HPDE6-E6E7 (cell line): ENCODE measurements around the gene PLIN4.
"Not testable (repeated sequence)": the region's sequence is repeated elsewhere in the genome, so short reads cannot be mapped to it uniquely, and the experiment has no call there.

ENCODE experiments used
- DNase-seq: peaks from one replicate; pipeline ENCODE4 v3.0.0; 2011; ENCODE audit warnings: missing footprints; ENCODE audit errors: extremely low spot score

Gene PLIN4, protein sequence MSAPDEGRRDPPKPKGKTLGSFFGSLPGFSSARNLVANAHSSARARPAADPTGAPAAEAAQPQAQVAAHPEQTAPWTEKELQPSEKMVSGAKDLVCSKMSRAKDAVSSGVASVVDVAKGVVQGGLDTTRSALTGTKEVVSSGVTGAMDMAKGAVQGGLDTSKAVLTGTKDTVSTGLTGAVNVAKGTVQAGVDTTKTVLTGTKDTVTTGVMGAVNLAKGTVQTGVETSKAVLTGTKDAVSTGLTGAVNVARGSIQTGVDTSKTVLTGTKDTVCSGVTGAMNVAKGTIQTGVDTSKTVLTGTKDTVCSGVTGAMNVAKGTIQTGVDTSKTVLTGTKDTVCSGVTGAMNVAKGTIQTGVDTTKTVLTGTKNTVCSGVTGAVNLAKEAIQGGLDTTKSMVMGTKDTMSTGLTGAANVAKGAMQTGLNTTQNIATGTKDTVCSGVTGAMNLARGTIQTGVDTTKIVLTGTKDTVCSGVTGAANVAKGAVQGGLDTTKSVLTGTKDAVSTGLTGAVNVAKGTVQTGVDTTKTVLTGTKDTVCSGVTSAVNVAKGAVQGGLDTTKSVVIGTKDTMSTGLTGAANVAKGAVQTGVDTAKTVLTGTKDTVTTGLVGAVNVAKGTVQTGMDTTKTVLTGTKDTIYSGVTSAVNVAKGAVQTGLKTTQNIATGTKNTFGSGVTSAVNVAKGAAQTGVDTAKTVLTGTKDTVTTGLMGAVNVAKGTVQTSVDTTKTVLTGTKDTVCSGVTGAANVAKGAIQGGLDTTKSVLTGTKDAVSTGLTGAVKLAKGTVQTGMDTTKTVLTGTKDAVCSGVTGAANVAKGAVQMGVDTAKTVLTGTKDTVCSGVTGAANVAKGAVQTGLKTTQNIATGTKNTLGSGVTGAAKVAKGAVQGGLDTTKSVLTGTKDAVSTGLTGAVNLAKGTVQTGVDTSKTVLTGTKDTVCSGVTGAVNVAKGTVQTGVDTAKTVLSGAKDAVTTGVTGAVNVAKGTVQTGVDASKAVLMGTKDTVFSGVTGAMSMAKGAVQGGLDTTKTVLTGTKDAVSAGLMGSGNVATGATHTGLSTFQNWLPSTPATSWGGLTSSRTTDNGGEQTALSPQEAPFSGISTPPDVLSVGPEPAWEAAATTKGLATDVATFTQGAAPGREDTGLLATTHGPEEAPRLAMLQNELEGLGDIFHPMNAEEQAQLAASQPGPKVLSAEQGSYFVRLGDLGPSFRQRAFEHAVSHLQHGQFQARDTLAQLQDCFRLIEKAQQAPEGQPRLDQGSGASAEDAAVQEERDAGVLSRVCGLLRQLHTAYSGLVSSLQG (N-terminal part only)

GRCh38 chr19:4518345-4519171, at the start of gene PLIN4:
Gene PLIN4 (minus strand): TSS chr19:4518486. CDS start chr19:4518272, 214 bp downstream.
- DNase-seq: no peak

DNA sequence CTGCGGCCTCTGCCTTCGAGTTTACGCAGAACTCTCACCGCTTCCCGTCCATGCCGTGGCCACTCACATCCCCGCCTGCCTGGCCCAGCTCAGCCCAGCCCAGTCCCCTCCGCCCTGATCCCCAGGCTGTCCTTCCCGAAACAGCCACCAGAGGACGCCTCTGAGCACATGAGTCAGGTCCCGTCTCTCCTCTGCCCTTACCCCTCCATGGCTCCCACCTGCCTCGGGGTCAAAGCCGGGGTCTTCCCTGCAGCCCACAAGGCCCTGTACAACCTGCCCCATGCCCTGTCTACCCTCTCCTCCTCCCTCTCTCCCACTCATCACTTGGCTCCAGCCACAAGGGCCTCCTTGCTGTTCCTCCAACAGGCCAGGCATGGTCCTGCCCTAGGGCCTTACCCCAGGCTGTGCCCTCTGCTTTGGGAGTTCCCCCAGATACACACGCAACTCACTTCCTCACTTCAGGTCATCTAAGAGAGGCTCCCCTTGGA, 49.3 kb upstream of the PLIN4 start:
- DNase-seq: no peak

DNA sequence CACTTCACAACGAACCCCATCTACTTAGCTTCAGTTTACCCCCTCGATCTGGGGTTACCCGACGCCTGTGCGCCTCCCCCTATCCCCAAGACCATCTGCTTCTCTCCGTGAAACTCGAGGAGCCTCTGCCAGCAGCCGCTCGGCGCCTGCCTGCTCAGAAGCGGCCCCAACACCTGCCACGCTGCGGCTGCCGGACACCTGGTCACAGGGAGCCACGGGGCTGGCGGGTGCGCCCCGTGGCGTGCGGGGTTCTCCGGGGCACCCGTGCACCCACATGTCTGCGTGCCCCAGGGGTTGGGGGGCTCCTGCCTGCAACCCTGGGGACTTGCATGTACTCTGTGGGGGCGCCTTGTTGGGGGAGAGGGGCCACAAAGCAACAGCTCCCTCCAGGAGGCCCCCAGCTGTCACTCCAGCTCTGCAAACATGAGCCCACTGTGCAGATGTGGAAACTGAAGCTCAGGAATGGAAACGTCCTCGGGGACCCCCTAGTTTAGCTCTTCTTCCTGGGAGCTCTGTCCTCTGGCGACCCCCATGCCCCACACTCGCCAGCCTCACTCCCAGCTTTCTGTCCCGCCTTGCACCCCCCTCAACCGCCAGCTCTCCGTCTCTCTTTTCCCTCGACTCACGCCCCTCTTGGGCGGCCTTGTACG, 48.2 kb upstream of the PLIN4 start:
- no peak for DNase-seq

GRCh38 chr19:4563562-4563961, 45.3 kb upstream of the PLIN4 start:
- not testable (repeated sequence) for DNase-seq

DNA sequence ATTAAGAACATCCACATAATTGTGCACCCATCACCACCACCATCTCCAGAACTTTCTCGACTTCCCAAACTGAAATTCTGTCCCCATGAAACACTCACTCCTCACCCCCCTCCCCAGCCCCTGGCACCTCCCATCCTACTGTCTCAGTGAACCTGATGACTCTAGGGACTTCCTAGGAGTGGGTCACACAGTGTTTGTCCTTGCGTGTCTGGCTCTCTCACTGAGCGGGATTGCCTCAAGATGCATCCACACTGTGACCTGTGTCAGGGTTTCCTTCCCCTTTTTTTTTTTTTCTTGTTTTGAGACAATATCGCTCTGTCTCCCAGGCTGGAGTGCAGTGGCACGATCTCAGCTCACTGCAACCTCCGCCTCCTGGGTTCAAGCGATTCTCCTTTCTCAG, 43.8 kb upstream of the PLIN4 start:
- DNase-seq: not testable (repeated sequence)

GRCh38 chr19:4559569-4559968, 41.3 kb upstream of the PLIN4 start, which contains the start of gene SEMA6B:
Gene SEMA6B (minus strand): TSS chr19:4559684. CDS start chr19:4558457, 1,227 bp downstream.
- no peak for DNase-seq

- DNase-seq: no peak
These were observed 40.0 kb upstream of the PLIN4 start for GRCh38 chr19:4557971-4558941.

DNA sequence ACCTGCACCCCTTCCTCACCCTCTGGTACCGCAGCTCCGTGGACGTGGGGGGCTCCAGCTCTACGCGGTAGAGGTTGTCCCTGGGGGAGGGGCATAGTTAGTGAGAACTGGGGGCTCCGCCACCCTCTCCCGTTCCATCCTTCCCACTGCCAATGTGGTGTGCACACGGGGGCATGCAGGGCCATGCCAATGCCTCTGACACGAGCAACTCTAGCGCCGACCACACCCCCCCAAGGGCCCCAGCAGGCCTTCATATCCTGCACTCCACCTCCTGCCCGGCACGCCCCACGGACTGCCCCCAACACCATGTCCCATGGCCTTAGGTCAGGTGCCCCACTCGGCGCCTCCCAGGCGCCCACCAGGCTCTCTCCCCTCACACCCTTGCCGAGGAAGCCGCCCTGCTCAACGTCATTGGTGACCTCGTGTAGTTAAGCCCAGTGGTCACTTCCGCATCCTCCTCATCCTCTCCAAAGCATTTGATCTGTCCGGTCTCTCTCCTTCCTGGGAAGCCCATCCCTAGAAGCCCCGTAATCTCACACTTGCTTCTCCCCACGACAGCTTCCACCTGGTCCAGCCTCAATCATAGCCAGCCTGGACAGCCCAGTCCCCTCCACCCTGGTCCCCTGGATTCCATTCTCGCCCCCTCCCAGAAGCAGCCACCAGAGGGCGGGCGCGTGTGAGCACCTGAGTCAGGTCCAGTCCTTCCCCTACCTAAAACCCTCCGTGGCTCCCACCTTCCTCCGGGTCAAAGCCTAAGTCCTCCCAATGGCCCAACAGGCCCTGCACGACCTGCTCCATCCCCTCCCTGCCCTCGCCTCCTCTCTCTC, 39.1 kb upstream of the PLIN4 start:
- DNase-seq: no peak

DNA sequence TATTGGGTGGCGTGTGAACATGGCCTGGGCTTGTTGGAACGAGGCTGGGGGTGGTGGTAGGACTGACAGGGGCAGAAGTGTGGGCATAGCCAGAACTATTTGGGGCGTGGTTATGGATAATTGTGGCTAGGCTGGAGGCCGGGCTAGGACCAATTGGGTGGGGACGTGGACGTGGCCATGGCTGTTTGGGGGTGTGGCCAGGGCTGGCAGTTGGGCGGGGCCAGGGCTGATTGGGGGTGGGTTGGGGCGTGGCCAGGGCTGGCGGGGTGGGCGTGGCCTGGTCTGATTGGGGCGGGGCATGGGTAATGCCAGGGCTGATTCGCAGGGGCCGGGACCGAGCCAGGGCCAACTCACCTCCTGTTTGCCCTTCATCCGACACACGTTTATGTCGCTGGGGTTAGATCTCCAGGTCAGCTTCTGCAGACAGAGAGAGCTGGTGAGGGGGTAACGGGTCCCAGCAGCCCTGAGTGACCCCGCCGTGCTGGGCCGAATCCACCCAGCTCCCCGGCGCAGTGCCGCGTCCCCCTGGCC, 38.4 kb upstream of the PLIN4 start:
- peak; percentile 64 for DNase-seq

- DNase-seq: no peak
These were observed 37.6 kb upstream of the PLIN4 start for GRCh38 chr19:4555657-4556561.

GRCh38 chr19:4554717-4555116, 36.4 kb upstream of the PLIN4 start:
- no peak for DNase-seq

DNA sequence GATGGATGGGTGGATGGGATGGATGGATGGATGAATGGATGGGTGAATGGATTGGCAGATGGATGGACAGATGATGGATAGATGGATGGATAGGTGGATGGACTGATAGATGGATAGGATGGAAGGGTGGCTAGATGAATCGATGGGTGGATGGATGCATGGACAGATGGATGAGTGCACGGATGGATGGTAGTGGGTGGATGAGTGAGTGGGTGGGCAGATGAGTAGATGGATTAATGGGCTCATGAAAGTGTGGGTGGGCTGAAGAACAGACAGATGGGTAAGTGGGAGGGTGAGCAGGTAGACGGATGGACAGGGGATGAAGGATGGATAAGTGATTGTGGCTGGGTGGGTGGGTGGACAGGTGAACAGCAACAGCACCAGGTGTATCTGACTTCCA, 35.5 kb upstream of the PLIN4 start:
- no peak for DNase-seq

DNA sequence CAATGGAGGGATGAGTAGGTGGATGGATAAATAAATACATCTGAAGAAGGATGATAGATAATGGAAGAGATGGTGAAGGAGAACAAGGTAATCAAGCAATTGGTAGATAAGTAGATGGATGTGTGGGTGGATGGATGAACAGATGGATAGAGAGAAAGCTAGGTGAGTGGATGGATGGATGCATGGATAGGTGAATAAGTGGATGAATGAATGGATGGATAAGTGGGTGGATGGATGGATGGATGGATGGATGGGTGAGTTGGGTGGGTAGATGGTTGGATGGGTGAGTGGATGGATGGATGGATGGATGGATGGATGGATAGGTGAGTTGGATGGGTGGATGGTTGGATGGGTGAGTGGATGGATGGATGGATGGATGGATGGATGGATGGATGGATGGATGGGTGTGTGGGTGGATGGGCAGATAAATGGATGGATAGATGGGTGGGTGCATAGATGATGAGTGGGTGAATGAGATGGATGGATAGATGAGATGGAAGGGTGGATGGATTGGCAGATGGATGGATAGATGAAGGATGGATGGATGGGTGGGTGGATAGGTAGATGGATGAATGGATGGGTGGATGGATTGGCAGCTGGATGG, 34.9 kb upstream of the PLIN4 start:
- DNase-seq: no peak

GRCh38 chr19:4552525-4552819, 34.2 kb upstream of the PLIN4 start:
- no peak for DNase-seq

- no peak for DNase-seq
These were observed 32.3 kb upstream of the PLIN4 start for GRCh38 chr19:4550479-4551050.

GRCh38 chr19:4550018-4550417, 31.7 kb upstream of the PLIN4 start:
- DNase-seq: no peak
